Measurements from ENCODE around the gene HYCC2.
"Not testable (repeated sequence)": the region's sequence is repeated elsewhere in the genome, so short reads cannot be mapped to it uniquely, and the experiment has no call there.

Gene HYCC2

DNA sequence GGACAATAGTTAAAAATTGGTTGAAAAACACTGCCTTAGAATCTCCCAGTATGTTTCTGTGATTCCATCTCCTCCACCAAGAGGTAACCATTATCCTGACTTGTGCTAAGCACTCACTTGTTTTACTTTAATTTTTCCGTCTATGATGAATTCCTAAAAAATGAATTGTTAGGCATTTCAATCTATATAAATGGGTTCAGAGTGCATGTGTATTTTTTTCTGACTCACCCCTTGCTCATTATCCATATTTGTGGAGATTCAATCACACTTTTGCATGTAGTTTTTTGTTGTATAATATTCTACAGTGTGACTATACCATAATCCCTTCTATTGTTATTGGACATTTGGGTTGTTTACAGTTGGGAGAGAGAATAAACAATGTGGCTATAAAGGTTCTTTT is 1.6 kb upstream of the HYCC2 start:
- Histone ChIP-seq H3K9ac (ENCODE audit: low read depth in 1 of 2, low read length in 2 of 2) (no peak overlapping the region), H3K4me3 (ENCODE audit: low read depth in 1 of 2, low read length in 2 of 2) (peak overlapping the region; percentile 87 to 91)

DNA sequence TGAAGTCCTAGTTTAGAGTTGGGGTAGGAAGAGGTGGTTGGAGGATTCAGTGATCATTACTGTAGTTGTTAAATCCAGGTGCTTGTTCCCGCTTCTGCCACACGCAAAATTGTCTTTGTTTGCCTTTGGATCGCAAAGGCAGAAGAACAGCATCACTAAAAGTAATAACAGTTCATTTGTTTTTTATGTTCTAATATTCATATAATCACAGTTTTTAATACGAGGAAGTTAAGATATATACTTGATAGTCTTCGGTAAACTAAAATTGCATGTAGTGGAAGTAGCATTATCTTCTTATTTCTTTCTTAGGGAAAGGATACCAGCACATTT is 695 bp upstream of the HYCC2 start:
- Histone ChIP-seq H3K4me3 (ENCODE audit: low read depth in 1 of 2, low read length in 2 of 2) (peak overlapping the region; percentile 87 to 91), H3K36me3 (ENCODE audit: control insufficient read depth in 1 of 2, insufficient read depth in 2 of 2, low read length in 2 of 2) (no peaks in the 10 kb centered on the region), H3K9me3 (ENCODE audit: control insufficient read depth in 1 of 2, low read length in 2 of 2) (no peaks in the 10 kb centered on the region), H3K9ac (ENCODE audit: low read depth in 1 of 2, low read length in 2 of 2) (peak overlapping the region; percentile 85 to 90), H3K27me3 (ENCODE audit: control insufficient read depth in 1 of 2, insufficient read depth in 2 of 2, low read length in 2 of 2) (no peaks in the 10 kb centered on the region), H3K4me1 (ENCODE audit: control insufficient read depth in 1 of 2, insufficient read depth in 2 of 2, low read length in 2 of 2) (peaks cover 24 to 33% of the 10 kb centered on the region in 2 donors), H3K27ac (ENCODE audit: low read depth, low read length) (peak overlapping the region; percentile 37)

More for the DNA sequence above, 1.6 kb upstream of the HYCC2 start:
- Histone ChIP-seq H3K36me3 (ENCODE audit: control insufficient read depth in 1 of 2, insufficient read depth in 2 of 2, low read length in 2 of 2) (no peaks in the 10 kb centered on the region), H3K4me1 (ENCODE audit: control insufficient read depth in 1 of 2, insufficient read depth in 2 of 2, low read length in 2 of 2) (peaks cover 21 to 30% of the 10 kb centered on the region in 2 donors), H3K27me3 (ENCODE audit: control insufficient read depth in 1 of 2, insufficient read depth in 2 of 2, low read length in 2 of 2) (no peaks in the 10 kb centered on the region), H3K27ac (ENCODE audit: low read depth, low read length) (no peak overlapping the region), H3K9me3 (ENCODE audit: control insufficient read depth in 1 of 2, low read length in 2 of 2) (no peaks in the 10 kb centered on the region)

DNA sequence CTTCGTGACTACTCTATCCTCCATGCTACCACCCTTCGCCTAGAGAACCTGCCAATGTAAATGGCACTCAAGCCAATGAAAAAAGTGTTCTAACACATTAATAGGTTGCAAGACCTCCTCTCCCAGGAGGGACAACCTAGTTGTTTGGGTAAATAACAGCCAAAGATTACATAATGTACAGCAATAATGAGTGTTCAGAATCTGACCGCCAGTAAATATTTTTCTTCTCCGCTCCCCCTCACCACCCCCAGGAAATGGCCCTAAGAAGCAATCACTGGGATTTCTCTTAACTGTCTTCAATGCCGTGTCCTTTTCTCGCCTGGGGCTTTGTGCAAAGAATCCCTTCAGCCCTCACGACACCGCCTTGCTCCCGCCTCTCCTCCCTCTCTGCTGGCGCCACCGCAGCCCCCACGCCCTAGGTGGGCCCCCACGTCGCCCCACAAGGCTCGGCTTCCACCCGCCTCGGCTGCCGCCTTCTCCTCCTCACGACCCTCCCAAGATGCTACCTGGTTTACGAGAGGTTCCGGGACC is 458 bp downstream of the HYCC2 start:
- H3K9me3 ChIP-seq (ENCODE audit: control insufficient read depth in 1 of 2, low read length in 2 of 2), result no peaks in the 10 kb centered on the region
- peak overlapping the region; percentile 33 for H3K27ac ChIP-seq (ENCODE audit: low read depth, low read length)
- H3K4me1 ChIP-seq (ENCODE audit: control insufficient read depth in 1 of 2, insufficient read depth in 2 of 2, low read length in 2 of 2), result peaks cover 22 to 33% of the 10 kb centered on the region in 2 donors
- H3K4me3 ChIP-seq (ENCODE audit: low read depth in 1 of 2, low read length in 2 of 2), result peak overlapping the region; percentile 87 to 91
- H3K9ac ChIP-seq (ENCODE audit: low read depth in 1 of 2, low read length in 2 of 2), result peak overlapping the region; percentile 85 to 90
- no peaks in the 10 kb centered on the region for H3K36me3 ChIP-seq (ENCODE audit: control insufficient read depth in 1 of 2, insufficient read depth in 2 of 2, low read length in 2 of 2)
- no peaks in the 10 kb centered on the region for H3K27me3 ChIP-seq (ENCODE audit: control insufficient read depth in 1 of 2, insufficient read depth in 2 of 2, low read length in 2 of 2)

DNA sequence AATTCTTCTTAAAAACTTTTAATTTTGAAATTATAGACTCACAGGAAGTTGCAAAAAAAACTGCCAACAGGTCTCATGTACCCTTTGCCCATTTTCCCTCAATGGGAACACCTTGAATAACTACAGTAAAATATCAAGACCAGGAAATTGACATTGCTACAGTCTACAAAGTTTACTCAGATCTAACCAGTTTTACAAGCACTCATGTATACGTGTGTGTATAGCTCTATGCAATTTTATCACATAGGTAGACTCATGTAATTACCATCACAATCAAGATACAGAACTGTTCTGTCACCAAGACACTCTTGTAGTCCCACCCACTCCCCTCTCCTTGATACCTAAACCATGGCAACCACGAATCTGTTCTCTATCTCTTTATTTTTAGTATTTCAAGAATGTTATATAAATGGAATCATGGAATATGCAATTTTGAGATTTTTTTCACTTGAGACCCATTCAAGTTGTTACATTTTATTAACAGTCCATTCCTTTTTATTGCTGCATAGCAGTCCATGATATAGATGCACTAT is 6.6 kb downstream of the HYCC2 start:
- Histone ChIP-seq H3K4me3 (ENCODE audit: low read depth in 1 of 2, low read length in 2 of 2) (no peak overlapping the region), H3K27ac (ENCODE audit: low read depth, low read length) (no peak overlapping the region), H3K9me3 (ENCODE audit: control insufficient read depth in 1 of 2, low read length in 2 of 2) (no peaks in the 10 kb centered on the region), H3K4me1 (ENCODE audit: control insufficient read depth in 1 of 2, insufficient read depth in 2 of 2, low read length in 2 of 2) (peaks cover 15 to 18% of the 10 kb centered on the region in 2 donors), H3K9ac (ENCODE audit: low read depth in 1 of 2, low read length in 2 of 2) (no peak overlapping the region), H3K36me3 (ENCODE audit: control insufficient read depth in 1 of 2, insufficient read depth in 2 of 2, low read length in 2 of 2) (peaks cover 7% of the 10 kb centered on the region in 2 donors), H3K27me3 (ENCODE audit: control insufficient read depth in 1 of 2, insufficient read depth in 2 of 2, low read length in 2 of 2) (no peaks in the 10 kb centered on the region)

DNA sequence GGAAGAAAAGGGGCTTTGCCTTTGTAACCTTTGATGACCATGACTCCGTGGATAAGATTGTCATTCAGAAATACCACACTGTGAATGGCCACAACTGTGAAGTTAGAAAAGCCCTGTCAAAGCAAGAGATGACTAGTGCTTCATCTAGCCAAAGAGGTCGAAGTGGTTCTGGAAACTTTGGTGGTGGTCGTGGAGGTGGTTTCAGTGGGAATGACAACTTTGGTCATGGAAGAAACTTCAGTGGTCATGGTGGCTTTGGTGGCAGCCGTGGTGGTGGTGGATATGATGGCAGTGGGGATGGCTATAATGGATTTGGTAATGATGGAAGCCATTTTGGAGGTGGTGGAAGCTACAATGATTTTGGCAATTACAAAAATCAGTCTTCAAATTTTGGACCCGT is 8.0 kb downstream of the HYCC2 start:
- not testable (repeated sequence) for H3K4me3 ChIP-seq (ENCODE audit: low read depth in 1 of 2, low read length in 2 of 2); H3K9ac ChIP-seq (ENCODE audit: low read depth in 1 of 2, low read length in 2 of 2); H3K9me3 ChIP-seq (ENCODE audit: control insufficient read depth in 1 of 2, low read length in 2 of 2); H3K27me3 ChIP-seq (ENCODE audit: control insufficient read depth in 1 of 2, insufficient read depth in 2 of 2, low read length in 2 of 2); H3K36me3 ChIP-seq (ENCODE audit: control insufficient read depth in 1 of 2, insufficient read depth in 2 of 2, low read length in 2 of 2); H3K27ac ChIP-seq (ENCODE audit: low read depth, low read length)
- peaks cover 7 to 16% of the 10 kb centered on the region in 2 donors for H3K4me1 ChIP-seq (ENCODE audit: control insufficient read depth in 1 of 2, insufficient read depth in 2 of 2, low read length in 2 of 2)

DNA sequence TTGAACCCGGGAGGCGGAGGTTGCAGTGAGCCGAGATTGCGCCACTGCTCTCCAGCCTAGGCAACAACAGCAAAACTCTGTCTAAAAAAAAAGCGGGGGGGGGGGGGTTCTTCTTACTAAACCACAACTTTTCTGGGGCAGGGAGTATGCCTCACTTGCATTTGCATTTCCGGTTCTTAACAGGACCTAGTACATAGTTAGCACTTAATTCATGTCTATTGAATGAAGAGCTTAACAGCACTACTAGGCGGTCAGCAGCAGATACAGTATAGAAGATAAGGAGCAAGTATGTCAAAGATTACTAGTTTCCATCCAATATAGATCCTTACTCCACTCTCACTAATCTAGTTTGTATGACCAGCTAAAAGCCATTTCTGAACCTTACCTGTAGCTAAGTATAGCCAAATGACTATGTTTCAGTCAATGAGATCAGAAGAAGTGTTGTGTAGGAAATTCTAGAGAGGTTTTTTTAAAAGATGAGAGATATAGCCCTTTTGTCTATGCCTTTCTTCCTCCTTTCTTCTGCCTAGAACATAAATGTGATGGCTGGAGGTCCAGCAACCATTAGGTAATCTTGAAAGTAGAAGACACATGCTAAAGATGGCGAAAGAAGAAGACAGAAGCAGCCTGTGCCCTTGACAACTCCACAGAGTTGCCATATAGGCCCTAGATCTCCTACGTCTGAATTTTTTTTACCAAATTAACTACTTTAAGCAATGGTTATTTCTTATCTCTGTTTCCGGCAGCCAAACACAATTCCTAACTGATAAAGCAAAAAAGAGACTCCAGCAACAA is 11.3 kb downstream of the HYCC2 start:
- H3K4me1 ChIP-seq (ENCODE audit: control insufficient read depth in 1 of 2, insufficient read depth in 2 of 2, low read length in 2 of 2), result peaks cover 3 to 23% of the 10 kb centered on the region in 2 donors
- H3K36me3 ChIP-seq (ENCODE audit: control insufficient read depth in 1 of 2, insufficient read depth in 2 of 2, low read length in 2 of 2), result peaks cover 7% of the 10 kb centered on the region in 2 donors
- no peak overlapping the region for H3K4me3 ChIP-seq (ENCODE audit: low read depth in 1 of 2, low read length in 2 of 2)
- H3K27me3 ChIP-seq (ENCODE audit: control insufficient read depth in 1 of 2, insufficient read depth in 2 of 2, low read length in 2 of 2), result no peaks in the 10 kb centered on the region
- H3K27ac ChIP-seq (ENCODE audit: low read depth, low read length), result no peak overlapping the region
- H3K9me3 ChIP-seq (ENCODE audit: control insufficient read depth in 1 of 2, low read length in 2 of 2), result no peaks in the 10 kb centered on the region
- H3K9ac ChIP-seq (ENCODE audit: low read depth in 1 of 2, low read length in 2 of 2), result no peak overlapping the region

DNA sequence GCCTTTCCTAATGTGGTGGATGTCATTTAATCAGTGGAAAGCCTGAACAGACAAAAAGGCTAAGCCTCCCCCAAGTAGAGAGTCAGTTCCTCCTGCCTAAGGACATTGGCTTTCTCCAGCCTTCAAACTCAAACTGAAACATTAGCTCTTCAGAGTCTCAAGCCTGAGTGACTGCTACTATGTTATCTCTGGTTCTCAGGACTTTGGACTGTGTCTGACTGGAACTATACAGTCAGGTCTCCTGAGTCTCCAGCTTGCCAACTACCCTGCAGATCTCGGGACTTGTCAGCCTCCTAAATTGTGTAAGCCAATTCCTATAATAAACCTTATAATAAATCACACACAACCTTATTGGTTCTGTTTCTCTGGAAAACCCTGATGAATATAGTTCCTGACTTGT is 12.6 kb downstream of the HYCC2 start:
- Histone ChIP-seq H3K36me3 (ENCODE audit: control insufficient read depth in 1 of 2, insufficient read depth in 2 of 2, low read length in 2 of 2) (peaks cover 7 to 11% of the 10 kb centered on the region in 2 donors), H3K27me3 (ENCODE audit: control insufficient read depth in 1 of 2, insufficient read depth in 2 of 2, low read length in 2 of 2) (no peaks in the 10 kb centered on the region), H3K4me1 (ENCODE audit: control insufficient read depth in 1 of 2, insufficient read depth in 2 of 2, low read length in 2 of 2) (peaks cover 3 to 19% of the 10 kb centered on the region in 2 donors), H3K9ac (ENCODE audit: low read depth in 1 of 2, low read length in 2 of 2) (no peak overlapping the region), H3K9me3 (ENCODE audit: control insufficient read depth in 1 of 2, low read length in 2 of 2) (no peaks in the 10 kb centered on the region), H3K4me3 (ENCODE audit: low read depth in 1 of 2, low read length in 2 of 2) (no peak overlapping the region), H3K27ac (ENCODE audit: low read depth, low read length) (no peak overlapping the region)

DNA sequence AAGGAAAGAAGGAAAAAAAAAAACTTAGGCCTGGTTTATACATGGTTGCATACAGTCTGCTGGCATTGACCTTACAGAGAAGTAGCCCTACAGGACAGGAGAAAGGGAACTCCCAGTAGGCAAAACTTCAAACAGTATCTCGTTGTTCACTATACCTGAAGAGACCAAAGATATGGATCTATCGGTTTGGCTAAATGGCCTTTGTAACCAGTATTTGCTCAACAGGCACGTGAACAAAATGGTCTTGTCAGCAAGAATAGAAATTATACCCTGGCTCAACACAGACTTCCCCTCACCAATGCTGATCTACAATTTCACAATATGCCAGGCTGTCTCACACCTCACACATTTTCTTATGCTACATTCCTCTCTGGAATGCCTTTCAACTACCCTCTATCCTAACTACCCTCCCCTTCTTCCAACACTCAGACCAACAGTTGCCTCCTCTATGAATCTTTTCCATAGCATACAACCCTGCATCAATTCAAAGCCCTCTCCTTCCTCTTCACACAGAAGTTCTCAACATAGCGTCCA is 13.7 kb downstream of the HYCC2 start:
- no peaks in the 10 kb centered on the region for H3K9me3 ChIP-seq (ENCODE audit: control insufficient read depth in 1 of 2, low read length in 2 of 2)
- H3K27ac ChIP-seq (ENCODE audit: low read depth, low read length), result no peak overlapping the region
- H3K9ac ChIP-seq (ENCODE audit: low read depth in 1 of 2, low read length in 2 of 2), result no peak overlapping the region
- H3K27me3 ChIP-seq (ENCODE audit: control insufficient read depth in 1 of 2, insufficient read depth in 2 of 2, low read length in 2 of 2), result no peaks in the 10 kb centered on the region
- no peak overlapping the region for H3K4me3 ChIP-seq (ENCODE audit: low read depth in 1 of 2, low read length in 2 of 2)
- H3K36me3 ChIP-seq (ENCODE audit: control insufficient read depth in 1 of 2, insufficient read depth in 2 of 2, low read length in 2 of 2), result peaks cover 7 to 12% of the 10 kb centered on the region in 2 donors
- peaks cover 3 to 19% of the 10 kb centered on the region in 2 donors for H3K4me1 ChIP-seq (ENCODE audit: control insufficient read depth in 1 of 2, insufficient read depth in 2 of 2, low read length in 2 of 2)

DNA sequence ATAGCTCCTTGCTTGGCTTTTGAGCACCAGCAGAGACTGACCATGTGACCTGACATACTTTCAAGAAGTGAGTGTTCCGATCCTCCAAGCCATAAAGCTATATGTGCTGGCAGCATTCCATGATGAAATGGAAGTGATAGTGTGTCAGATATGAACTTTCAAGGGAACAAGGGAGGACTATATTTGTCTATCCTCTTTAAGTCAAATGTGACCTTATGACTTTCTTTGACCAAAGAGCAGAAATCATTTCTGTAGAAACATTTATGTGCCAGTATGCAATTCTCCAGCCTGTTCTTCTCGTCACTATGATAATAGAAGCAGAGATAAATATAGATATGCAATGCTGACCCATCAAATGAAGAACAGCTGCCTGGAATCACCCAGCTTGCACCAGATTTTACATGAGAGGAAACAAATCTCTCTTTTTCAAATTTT is 14.4 kb downstream of the HYCC2 start:
- H3K27ac ChIP-seq (ENCODE audit: low read depth, low read length), result no peak overlapping the region
- H3K4me3 ChIP-seq (ENCODE audit: low read depth in 1 of 2, low read length in 2 of 2), result no peak overlapping the region
- H3K4me1 ChIP-seq (ENCODE audit: control insufficient read depth in 1 of 2, insufficient read depth in 2 of 2, low read length in 2 of 2), result peaks cover 3 to 19% of the 10 kb centered on the region in 2 donors
- peaks cover 7 to 12% of the 10 kb centered on the region in 2 donors for H3K36me3 ChIP-seq (ENCODE audit: control insufficient read depth in 1 of 2, insufficient read depth in 2 of 2, low read length in 2 of 2)
- no peaks in the 10 kb centered on the region for H3K27me3 ChIP-seq (ENCODE audit: control insufficient read depth in 1 of 2, insufficient read depth in 2 of 2, low read length in 2 of 2)
- no peaks in the 10 kb centered on the region for H3K9me3 ChIP-seq (ENCODE audit: control insufficient read depth in 1 of 2, low read length in 2 of 2)
- no peak overlapping the region for H3K9ac ChIP-seq (ENCODE audit: low read depth in 1 of 2, low read length in 2 of 2)

DNA sequence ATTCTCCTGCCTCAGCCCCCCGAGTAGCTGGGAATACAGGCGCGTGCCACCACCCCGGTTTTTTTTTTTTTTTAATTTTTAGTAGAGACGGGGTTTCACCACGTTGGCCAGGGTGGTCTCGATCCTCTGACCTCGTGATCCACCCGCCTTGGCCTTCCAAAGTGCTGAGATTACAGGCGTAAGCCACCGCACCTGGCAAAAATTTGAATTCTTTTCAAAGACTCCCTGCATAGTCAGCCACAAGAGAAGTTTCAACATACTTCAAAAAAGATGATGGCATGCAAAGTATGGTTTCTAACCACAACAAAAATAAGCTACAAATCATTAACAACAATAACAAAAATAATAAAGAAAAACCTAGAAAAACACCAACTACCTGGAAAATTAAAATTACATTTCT is 22.0 kb downstream of the HYCC2 start:
- H3K9ac ChIP-seq (ENCODE audit: low read depth in 1 of 2, low read length in 2 of 2), result no peak overlapping the region
- H3K9me3 ChIP-seq (ENCODE audit: control insufficient read depth in 1 of 2, low read length in 2 of 2), result no peaks in the 10 kb centered on the region
- H3K27me3 ChIP-seq (ENCODE audit: control insufficient read depth in 1 of 2, insufficient read depth in 2 of 2, low read length in 2 of 2), result no peaks in the 10 kb centered on the region
- no peak overlapping the region for H3K4me3 ChIP-seq (ENCODE audit: low read depth in 1 of 2, low read length in 2 of 2)
- no peaks in the 10 kb centered on the region for H3K4me1 ChIP-seq (ENCODE audit: control insufficient read depth in 1 of 2, insufficient read depth in 2 of 2, low read length in 2 of 2)
- peaks cover 0 to 5% of the 10 kb centered on the region in 2 donors for H3K36me3 ChIP-seq (ENCODE audit: control insufficient read depth in 1 of 2, insufficient read depth in 2 of 2, low read length in 2 of 2)
- no peak overlapping the region for H3K27ac ChIP-seq (ENCODE audit: low read depth, low read length)
